NCI-H146 (cell line): ENCODE results near the gene TMEM14C.
A peak's percentile ranks its signal among the peaks of the same experiment; 100 is the strongest.
"Not testable (repeated sequence)": the region's sequence is repeated elsewhere in the genome, so short reads cannot be mapped to it uniquely, and the experiment has no call there.

Source experiments
- DNase-seq: peaks from one replicate; lab custom pipeline; 2025; lab: John Stamatoyannopoulos, UW

TMEM14C gene

GRCh38 chr6:10720960-10721849 lies 1.7 kb upstream of the TMEM14C start:
- DNase-seq = not testable (repeated sequence)

DNA sequence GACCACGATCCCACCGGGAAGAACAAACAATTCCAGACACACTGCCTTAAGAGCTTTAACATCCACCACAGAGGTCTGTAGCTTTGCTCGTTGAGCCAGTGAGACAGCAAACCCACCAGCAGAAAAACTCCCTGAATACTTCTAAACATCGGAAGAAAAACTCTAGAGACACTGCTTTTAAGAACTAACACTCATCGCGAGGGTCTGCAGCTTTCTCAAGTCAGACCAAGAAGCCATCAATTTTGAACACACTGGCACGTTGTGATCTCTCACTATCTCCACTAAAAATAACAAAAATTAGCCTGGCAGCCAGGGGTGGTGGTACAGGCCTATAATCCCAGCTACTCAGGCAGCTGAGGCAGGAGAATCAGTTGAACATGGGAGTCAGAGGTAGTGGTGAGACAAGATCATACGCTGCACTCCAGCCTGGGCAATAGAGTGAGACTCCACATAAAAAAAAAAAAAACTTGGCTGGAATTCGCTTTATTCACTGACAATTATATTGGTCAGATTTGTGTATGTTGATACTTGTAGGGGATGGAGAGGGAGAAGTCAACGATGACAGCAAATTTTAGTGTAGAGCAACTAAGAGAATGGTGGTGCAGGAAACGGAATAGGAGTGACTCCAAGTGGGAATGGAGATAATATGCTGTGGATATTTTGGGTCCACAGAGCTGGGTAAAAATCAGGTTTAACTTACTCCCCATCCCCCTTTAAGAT lies 860 bp upstream of the TMEM14C start:
- no peak for DNase-seq

- DNase-seq = no peak
Observed at GRCh38 chr6:10722570-10722819, 375 bp upstream of the TMEM14C start.

GRCh38 chr6:10723567-10723881 lies 654 bp downstream of the TMEM14C start:
- peak; percentile 34 for DNase-seq

DNA sequence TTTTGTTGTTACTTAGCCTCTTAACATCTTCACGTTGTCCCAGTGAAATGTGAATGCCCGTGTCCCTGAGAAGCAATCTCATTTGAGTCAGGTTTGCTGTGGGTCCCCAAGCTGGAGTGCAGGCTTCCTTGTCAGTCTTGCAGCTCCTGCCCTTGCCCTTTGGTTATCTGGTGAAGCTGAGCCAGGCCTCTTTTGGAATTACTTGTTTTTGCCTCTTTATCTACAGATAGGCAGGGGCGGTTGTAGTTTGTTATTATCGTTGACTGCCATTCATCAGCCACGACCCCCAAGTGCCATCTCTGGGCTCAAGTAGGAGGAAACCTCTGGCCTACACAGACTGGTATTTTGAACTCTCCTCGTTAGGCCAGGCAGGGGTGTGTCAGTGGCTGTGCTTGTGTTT lies 2.2 kb downstream of the TMEM14C start:
- DNase-seq = no peak

- no peak for DNase-seq
Observed at GRCh38 chr6:10725716-10726115, 2.8 kb downstream of the TMEM14C start.

GRCh38 chr6:10730254-10730653 lies 7.4 kb downstream of the TMEM14C start:
- DNase-seq = no peak

DNA sequence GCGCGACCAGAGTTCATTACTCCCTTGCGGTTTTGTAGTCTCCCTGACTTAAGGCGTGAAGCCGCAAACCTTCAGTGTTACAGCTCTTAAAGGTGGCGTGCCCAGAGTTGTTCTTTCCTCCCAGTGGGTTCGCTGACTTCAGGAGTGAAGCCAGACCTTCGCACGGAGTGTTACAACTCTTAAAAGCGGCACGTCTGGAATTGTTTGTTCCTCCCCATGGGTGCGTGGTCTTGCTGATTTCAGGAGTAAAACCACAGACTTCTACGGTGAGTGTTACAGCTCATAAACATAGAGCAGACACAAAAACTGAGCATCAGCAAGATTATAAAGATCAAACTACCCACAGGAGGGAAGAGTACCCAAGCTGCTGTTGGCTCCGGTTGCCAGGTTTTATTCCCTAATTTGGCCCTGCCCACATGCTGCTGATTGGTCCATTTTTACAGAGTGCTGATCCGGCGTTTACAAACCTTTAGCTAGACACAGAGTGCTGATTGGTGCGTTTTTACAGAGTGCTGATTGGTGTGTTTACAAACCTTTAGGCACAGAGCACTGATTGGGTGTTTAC lies 10.4 kb downstream of the TMEM14C start:
- DNase-seq = no peak

- no peak for DNase-seq
Observed at GRCh38 chr6:10733863-10734262, 11.0 kb downstream of the TMEM14C start.

- DNase-seq = no peak
Observed at GRCh38 chr6:10736731-10737130, 13.9 kb downstream of the TMEM14C start.

DNA sequence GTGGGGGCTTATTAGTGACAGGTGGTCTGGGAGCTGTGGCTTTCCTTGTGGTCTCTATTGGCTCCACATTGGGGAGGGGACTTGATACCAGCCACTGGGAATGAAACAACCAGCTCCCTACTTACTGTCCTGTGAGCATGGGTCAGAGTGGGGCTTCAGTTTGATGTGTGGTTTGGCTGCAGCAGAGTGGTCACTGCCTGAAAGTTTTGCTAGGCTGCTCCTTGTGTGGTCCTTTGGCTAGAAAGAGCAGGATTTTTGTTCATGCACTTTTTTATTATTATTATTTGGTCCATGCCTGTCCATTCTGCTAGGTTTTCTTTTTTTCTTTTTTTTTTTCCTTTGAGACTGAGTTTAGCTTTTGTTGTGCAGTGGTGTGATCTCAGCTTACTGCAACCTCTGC lies 17.2 kb downstream of the TMEM14C start:
- DNase-seq = no peak

DNA sequence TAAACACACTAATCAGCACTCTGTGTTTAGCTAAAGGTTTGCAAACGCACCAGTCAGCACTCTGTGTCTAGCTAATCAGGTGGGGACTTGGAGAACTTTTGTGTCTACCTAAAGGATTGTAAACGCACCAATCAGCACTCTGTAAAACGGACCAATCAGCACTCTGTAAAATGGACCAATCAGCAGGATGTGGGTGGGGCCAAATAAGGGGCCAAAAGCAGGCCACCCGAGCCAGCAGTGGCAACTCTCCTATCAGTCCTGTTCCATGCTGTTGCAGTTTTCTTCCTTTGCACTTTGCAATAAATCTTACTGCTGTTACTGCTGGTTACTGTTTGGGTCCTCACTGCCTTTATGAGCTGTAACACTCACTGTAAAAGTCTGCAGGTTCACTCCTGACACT lies 18.8 kb downstream of the TMEM14C start:
- DNase-seq = not testable (repeated sequence)

DNA sequence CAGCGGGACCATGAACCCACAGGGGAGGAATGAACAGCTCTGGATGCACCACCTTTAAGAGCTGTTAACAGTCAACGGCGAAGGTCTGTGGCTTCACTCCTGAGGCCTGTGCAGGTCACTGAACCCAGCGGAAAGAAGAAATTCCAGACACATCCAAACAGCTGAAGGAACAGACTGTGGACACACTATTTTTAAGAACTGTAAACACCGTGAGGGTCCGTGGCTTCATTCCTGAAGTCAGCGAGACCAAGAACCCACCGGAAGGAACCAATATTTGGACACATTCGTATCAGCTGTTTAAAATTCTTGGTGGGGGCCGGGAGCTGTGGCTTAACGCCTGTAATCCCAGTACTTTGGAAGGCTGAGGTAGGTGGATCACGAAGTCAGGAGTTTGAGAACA lies 19.4 kb downstream of the TMEM14C start:
- DNase-seq = no peak

GRCh38 chr6:10743515-10743914 lies 20.6 kb downstream of the TMEM14C start:
- no peak for DNase-seq

DNA sequence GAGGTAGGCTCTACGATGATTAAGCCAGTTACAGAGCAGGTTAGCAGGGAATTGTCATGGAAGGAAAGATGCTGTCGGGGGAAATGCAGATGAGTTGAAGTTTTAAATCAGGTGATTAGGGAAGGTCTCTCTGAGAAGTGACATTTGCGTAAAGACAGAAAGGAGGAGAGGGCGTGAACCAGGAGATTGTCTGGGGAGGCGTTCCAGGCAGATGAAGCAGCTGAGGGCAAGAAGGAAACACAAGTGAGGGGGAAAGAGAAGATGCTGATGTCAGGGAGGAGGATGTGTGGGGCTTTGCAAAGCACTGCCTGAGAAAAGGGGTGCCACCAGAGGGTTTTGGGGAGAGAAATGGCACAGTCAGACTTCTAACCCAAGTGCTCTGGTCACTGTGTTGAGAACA lies 22.2 kb downstream of the TMEM14C start:
- no peak for DNase-seq

DNA sequence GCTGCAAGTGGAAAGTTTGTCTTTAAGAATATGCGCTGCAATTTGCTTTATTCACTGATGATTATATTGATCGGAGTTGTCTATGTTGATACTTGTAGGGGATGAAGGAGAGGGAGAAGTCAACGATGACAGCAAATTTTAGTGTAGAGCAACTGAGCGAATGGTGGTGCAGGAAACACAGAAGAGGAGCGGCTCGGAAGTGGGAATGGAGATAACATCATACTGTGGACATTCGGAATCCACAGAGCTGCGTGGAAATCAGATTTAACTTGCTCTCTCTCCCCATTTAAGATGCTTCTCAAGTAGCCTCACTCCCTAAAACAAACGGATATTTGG lies 24.0 kb downstream of the TMEM14C start:
- no peak for DNase-seq

GRCh38 chr6:10747251-10747972 lies 24.5 kb downstream of the TMEM14C start, which contains the start of gene TMEM14B:
Gene TMEM14B (plus strand): TSS chr6:10747805. CDS start chr6:10749246, 1,441 bp downstream.
- peak; percentile 99 for DNase-seq

- no peak for DNase-seq
Observed at GRCh38 chr6:10749734-10750133, 26.9 kb downstream of the TMEM14C start.

DNA sequence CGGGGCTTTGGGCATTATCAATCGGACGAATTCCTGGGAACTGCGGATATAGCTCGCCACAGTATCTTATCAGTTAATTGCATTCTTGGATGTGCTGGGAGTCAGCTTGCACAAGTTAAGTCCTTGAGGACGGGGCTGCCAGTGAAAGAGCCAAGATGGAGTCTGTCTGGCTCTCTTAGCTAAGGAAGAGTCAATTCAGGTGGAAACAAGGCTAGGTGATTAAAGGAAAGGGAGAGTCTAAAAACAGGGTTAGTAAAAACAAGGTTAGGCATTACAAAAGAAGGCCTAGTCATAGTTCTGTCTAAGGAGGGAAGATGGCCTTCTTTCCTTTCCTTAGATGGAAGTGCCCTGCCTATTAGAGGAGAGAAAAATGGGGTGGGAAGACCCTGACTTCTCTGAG lies 27.7 kb downstream of the TMEM14C start:
- not testable (repeated sequence) for DNase-seq

- DNase-seq = not testable (repeated sequence)
Observed at GRCh38 chr6:10751757-10752156, 28.9 kb downstream of the TMEM14C start.

- no peak for DNase-seq
Observed at GRCh38 chr6:10756085-10756484, 33.2 kb downstream of the TMEM14C start.

- no peak for DNase-seq
Observed at GRCh38 chr6:10759312-10759839, 36.5 kb downstream of the TMEM14C start.
